ENCODE measurements around the gene WRNIP1.
A peak's percentile ranks its signal among the peaks of the same experiment; 100 is the strongest.

WRNIP1 gene

GRCh38 chr6:2765166-2765895 is at the start of gene WRNIP1:
Gene WRNIP1, plus strand, starts transcription at chr6:2765393. Its CDS starts 230 bp downstream, at chr6:2765623.
- DNase-seq (ENCODE audit: low read depth in 1 of 2, low spot score in 1 of 2) = peak; percentile 89 to 96

GRCh38 chr6:2715737-2716136 is 49.5 kb upstream of the WRNIP1 start:
- no peak for DNase-seq (ENCODE audit: low read depth in 1 of 2, low spot score in 1 of 2)

DNA sequence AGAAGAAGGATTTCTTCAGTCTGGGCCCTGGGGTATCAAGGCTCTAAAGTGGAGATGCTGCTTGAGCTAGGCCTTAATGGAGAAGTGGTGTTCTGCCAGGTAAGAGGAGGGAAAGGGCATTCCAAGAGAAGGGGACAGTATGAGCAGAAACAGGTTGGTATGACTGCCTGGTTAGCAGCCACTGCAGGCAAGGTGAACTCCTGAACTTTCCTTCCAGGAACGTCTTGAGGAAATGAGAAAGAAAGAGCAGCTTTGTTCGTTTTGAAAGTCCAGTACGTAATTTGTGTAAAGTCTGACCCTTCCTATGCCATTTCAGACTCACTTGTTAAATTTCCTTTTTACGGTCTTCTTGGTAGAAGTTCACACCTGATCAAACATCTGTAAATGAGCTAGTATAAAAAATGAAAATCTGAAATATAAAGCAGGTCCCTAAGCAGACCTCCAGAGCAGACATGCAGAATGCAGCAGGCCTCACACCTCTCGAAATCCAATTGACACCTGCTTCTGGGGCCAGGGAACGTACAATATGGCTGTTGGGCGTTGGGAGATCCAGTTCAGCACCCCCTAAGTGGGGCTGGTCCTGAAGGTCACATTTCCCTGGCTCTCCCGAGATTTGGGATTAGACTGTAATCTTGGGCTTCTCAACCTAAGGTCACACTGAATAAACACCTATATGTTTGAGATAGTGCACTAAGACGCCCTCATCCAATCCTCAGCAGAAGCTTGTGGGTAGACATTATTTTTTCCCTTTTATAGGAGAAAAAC is 48.1 kb upstream of the WRNIP1 start:
- no peak for DNase-seq (ENCODE audit: low read depth in 1 of 2, low spot score in 1 of 2)

GRCh38 chr6:2718334-2719092 is 46.7 kb upstream of the WRNIP1 start:
- no peak for DNase-seq (ENCODE audit: low read depth in 1 of 2, low spot score in 1 of 2)

- DNase-seq (ENCODE audit: low read depth in 1 of 2, low spot score in 1 of 2) = no peak
Observed at GRCh38 chr6:2719093-2719455, 46.1 kb upstream of the WRNIP1 start.

GRCh38 chr6:2721219-2721618 is 44.0 kb upstream of the WRNIP1 start:
- no peak for DNase-seq (ENCODE audit: low read depth in 1 of 2, low spot score in 1 of 2)

DNA sequence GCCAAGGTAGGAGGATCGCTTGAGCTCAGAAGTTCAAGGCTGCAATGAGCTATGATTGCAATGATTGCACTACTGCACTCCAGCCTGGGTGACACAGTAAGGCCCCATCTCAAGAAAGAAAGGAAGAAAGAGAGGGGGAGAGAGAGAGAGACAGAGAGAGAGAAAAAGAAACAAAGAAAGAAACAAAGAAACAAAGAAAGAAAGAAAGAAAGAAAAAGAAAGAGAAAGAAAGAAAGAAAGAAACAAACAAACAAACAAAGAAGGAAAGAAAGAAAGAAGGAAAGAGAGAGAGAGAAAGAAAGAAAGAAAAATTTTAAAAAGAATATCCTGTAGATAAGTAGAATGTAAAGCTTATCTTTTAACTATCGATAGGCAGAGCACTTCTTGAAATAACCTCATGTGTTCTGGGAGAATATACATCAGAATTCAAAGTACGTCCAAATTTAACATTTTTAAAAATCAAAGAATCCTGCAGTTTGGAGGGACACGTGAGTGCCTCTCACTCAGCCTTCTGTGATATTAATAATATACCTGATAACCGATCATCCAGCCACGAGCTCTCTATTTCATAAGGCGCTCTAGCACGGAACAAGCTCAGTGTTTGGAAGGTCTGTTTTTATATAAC is 39.7 kb upstream of the WRNIP1 start:
- no peak for DNase-seq (ENCODE audit: low read depth in 1 of 2, low spot score in 1 of 2)

DNA sequence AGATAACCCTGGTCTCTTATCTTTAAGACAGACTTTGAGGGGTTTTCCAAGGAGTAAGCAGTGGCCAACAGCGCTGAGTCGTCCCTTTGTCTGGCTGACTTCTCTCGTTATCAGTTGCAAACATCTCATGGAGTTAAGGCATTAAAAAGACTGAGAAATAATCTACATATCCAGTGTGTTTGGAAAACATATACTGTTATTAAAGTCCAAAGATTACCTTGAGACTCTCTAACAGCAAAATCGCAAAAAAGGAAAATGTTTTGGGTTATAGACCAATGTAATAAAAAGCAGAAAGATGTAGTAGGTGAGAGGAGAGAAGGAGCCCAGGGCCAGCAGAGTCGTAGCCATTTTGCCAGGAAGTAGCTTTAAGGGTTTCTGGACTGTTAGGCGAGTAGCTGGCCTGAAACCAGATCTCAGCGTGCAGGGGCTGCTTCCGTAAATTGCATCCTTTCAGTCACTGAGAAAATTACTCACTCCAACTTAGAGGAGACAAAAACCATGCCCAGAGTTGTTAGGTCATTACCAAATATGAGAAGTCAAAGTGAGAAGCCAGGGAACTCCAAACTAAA is 39.1 kb upstream of the WRNIP1 start:
- DNase-seq (ENCODE audit: low read depth in 1 of 2, low spot score in 1 of 2) = no peak

- DNase-seq (ENCODE audit: low read depth in 1 of 2, low spot score in 1 of 2) = no peak
Observed at GRCh38 chr6:2729921-2730320, 35.3 kb upstream of the WRNIP1 start.

- DNase-seq (ENCODE audit: low read depth in 1 of 2, low spot score in 1 of 2) = no peak
Observed at GRCh38 chr6:2730353-2731107, 34.7 kb upstream of the WRNIP1 start.

DNA sequence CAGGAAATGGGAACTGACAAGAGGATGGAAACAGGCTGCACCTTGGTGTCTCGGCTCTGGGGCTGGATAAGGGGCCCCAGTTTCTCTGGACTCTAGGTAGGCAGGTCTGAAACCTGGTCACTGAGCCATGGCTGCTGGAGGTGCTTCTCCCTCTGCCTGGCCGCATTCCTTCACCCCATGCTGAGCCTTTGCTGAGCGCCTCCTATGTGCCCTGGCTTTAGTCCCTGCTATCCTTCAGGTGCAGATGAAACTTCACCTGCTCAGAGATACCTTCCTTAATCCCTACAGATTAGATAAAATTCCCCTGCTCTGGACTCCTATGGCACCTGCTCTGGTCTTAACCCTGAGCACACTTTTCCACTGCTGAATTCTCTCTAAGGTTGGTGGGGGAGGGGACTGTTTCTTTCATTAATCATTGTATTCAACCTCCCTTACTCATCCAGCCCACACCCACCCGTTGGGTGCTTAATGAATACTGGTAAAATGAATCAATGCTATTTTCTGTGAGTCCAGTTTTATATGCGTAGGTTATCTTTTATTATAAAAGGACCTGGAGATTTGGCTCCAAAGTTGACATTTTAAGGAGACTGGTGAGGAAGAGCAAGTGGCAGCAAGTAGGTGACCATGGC is 33.8 kb upstream of the WRNIP1 start:
- no peak for DNase-seq (ENCODE audit: low read depth in 1 of 2, low spot score in 1 of 2)

GRCh38 chr6:2732503-2733089 is 32.6 kb upstream of the WRNIP1 start:
- no peak for DNase-seq (ENCODE audit: low read depth in 1 of 2, low spot score in 1 of 2)

GRCh38 chr6:2733324-2733723 is 31.9 kb upstream of the WRNIP1 start:
- no peak for DNase-seq (ENCODE audit: low read depth in 1 of 2, low spot score in 1 of 2)

GRCh38 chr6:2733736-2734480 is 31.3 kb upstream of the WRNIP1 start:
- no peak for DNase-seq (ENCODE audit: low read depth in 1 of 2, low spot score in 1 of 2)

GRCh38 chr6:2734488-2735166 is 30.6 kb upstream of the WRNIP1 start:
- no peak for DNase-seq (ENCODE audit: low read depth in 1 of 2, low spot score in 1 of 2)

GRCh38 chr6:2737885-2738284 is 27.3 kb upstream of the WRNIP1 start:
- no peak for DNase-seq (ENCODE audit: low read depth in 1 of 2, low spot score in 1 of 2)

- peak in 1 of 2 donors; percentile 42 for DNase-seq (ENCODE audit: low read depth in 1 of 2, low spot score in 1 of 2)
Observed at GRCh38 chr6:2738373-2738979, 26.7 kb upstream of the WRNIP1 start.

DNA sequence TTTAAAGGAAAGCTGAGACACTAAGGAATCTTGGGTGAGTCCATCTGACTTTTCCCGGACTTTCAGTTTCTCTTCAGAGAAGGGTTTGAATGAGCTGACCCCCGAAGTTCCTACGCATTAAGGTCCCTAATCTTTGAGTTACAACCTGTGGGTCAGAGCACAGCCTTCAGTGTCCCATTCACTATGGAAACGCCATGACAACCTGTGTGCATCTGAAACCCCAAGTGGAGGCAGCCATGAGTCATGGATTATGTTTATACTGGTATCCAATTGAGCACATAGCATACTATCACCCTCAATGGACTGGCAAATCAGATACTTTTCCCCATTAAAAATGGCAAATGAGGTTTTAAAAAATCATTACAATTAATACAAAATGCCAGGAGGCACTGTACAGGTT is 25.9 kb upstream of the WRNIP1 start:
- DNase-seq (ENCODE audit: low read depth in 1 of 2, low spot score in 1 of 2) = no peak
